IMR-90 (cell line): ENCODE measurements around the gene TEDC1. TPM values are rescaled to one million over a fixed set of nuclear protein-coding genes. Genes with fewer than 3 reads are reported as not detected.

Experiments used
- ATAC-seq: fragments of 200-7000 bp; cut with Tn5 transposase; 2 replicates; pipeline ENCODE4 v1.9.1; 2020; ENCODE audit warnings: low read depth, mild to moderate bottlenecking, moderate library complexity
- BruUV-seq: library from RNA; stranded (reverse); fragments of 400-500 nt; replicated peaks from 2 replicates; lab custom pipeline; 2021; lab: Mats Ljungman, UMichigan
- CTCF ChIA-PET: fragments of 300-600 bp; formaldehyde crosslinking; extraction: SDS; loops from one replicate; lab custom pipeline; 2021; ENCODE audit warnings: antibody characterized with exemption; lab: Yijun Ruan, JAX
- POLR2A ChIA-PET: fragments of 300-600 bp; sonication (Branson Sonifier 250); formaldehyde crosslinking; loops from one replicate; lab custom pipeline; 2022; ENCODE audit warnings: antibody characterized with exemption; ENCODE audit not compliant: unreplicated experiment; lab: Charles Lee
- DNase-seq: peaks from one replicate; pipeline ENCODE4 v3.0.0; 2013
- H2AFZ ChIP-seq: replicated peaks from 2 replicates; pipeline ENCODE3; 2013; ENCODE audit warnings: low read length, mild to moderate bottlenecking; ENCODE audit not compliant: poor library complexity
- H2AK5ac ChIP-seq: 2 replicates; pipeline ENCODE4 v1.6.1; 2013; ENCODE audit warnings: low read depth, low read length, inconsistent platforms
- H2AK9ac ChIP-seq: replicated peaks from 2 replicates; pipeline ENCODE3; 2013; ENCODE audit warnings: mild to moderate bottlenecking, low read depth, low read length, moderate library complexity; ENCODE audit not compliant: poor library complexity
- H2BK120ac ChIP-seq: 2 replicates; pipeline ENCODE4 v1.6.1; 2013; ENCODE audit warnings: low read depth, low read length, inconsistent platforms
- H2BK15ac ChIP-seq: 3 replicates; pipeline ENCODE4 v1.6.1; 2013; ENCODE audit warnings: low read depth, low read length, inconsistent platforms
- H2BK20ac ChIP-seq: 2 replicates; pipeline ENCODE4 v1.6.1; 2013; ENCODE audit warnings: low read depth, mild to moderate bottlenecking, inconsistent platforms, low read length, moderate library complexity
- H2BK5ac ChIP-seq: 2 replicates; pipeline ENCODE4 v1.6.1; 2013; ENCODE audit warnings: mild to moderate bottlenecking, low read depth, low read length, inconsistent platforms; ENCODE audit not compliant: poor library complexity, severe bottlenecking
- H3K14ac ChIP-seq: replicated peaks from 2 replicates; pipeline ENCODE4 v1.6.1; 2013; ENCODE audit warnings: low read depth, low read length, inconsistent platforms
- H3K18ac ChIP-seq: 2 replicates; pipeline ENCODE4 v1.6.1; 2013; ENCODE audit warnings: low read depth, low read length, control low read depth
- H3K23ac ChIP-seq: 2 replicates; pipeline ENCODE4 v1.6.1; 2013; ENCODE audit warnings: low read depth, low read length, inconsistent platforms
- H3K27ac ChIP-seq: 2 replicates; pipeline ENCODE4 v1.5.1; 2013; ENCODE audit warnings: mild to moderate bottlenecking, control low read depth, low read length; ENCODE audit not compliant: insufficient read depth
- H3K27me3 ChIP-seq: 2 replicates; pipeline ENCODE4 v1.6.1; 2013; ENCODE audit warnings: low read length; ENCODE audit not compliant: control insufficient read depth, insufficient read depth
- H3K36me3 ChIP-seq: 2 replicates; pipeline ENCODE4 v1.6.1; 2013; ENCODE audit warnings: low read length, mixed read lengths; ENCODE audit not compliant: control insufficient read depth, insufficient read depth
- H3K4ac ChIP-seq: 2 replicates; pipeline ENCODE4 v1.6.1; 2013; ENCODE audit warnings: low read depth, low read length, inconsistent platforms
- H3K4me1 ChIP-seq: 2 replicates; pipeline ENCODE4 v1.6.1; 2013; ENCODE audit warnings: low read length, mixed read lengths; ENCODE audit not compliant: control insufficient read depth, insufficient read depth
- H3K4me2 ChIP-seq: 2 replicates; pipeline ENCODE4 v1.6.1; 2013; ENCODE audit warnings: low read depth, mild to moderate bottlenecking, control low read depth, low read length, moderate library complexity
- H3K4me3 ChIP-seq: 2 replicates; pipeline ENCODE4 v1.5.1; 2013; ENCODE audit warnings: low read depth, mild to moderate bottlenecking, control low read depth, low read length, moderate library complexity; ENCODE audit not compliant: insufficient read depth
- H3K56ac ChIP-seq: 2 replicates; pipeline ENCODE4 v1.6.1; 2013; ENCODE audit warnings: low read length, inconsistent platforms; ENCODE audit not compliant: insufficient read depth; ENCODE audit errors: extremely low read depth
- H3K79me1 ChIP-seq, 2 experiments: 2 replicates each; pipeline ENCODE4 v1.6.1; 2013; ENCODE audit warnings: low read length in 2 of 2, inconsistent platforms in 1 of 2, low read depth in 1 of 2
- H3K9ac ChIP-seq: 2 replicates; pipeline ENCODE4 v1.6.1; 2013; ENCODE audit warnings: low read depth, low read length, control low read depth
- H3K9me1 ChIP-seq: 2 replicates; pipeline ENCODE4 v1.6.1; 2013; ENCODE audit warnings: low read length, inconsistent platforms; ENCODE audit not compliant: insufficient read depth
- H3K9me3 ChIP-seq: 2 replicates; pipeline ENCODE4 v1.6.1; 2013; ENCODE audit warnings: low read length; ENCODE audit not compliant: control insufficient read depth, insufficient read depth
- H4K20me1 ChIP-seq: 2 replicates; pipeline ENCODE4 v1.6.1; 2013; ENCODE audit warnings: low read length, inconsistent platforms; ENCODE audit not compliant: insufficient read depth
- H4K5ac ChIP-seq: 2 replicates; pipeline ENCODE4 v1.6.1; 2013; ENCODE audit warnings: mild to moderate bottlenecking, low read depth, low read length, control low read depth
- H4K8ac ChIP-seq, 2 experiments: 2 replicates each; pipeline ENCODE4 v1.6.1; 2013; ENCODE audit warnings: low read depth in 2 of 2, low read length in 2 of 2, control low read depth in 1 of 2, inconsistent platforms in 1 of 2
- H4K91ac ChIP-seq: 2 replicates; pipeline ENCODE4 v1.6.1; 2013; ENCODE audit warnings: low read depth, low read length, inconsistent platforms; ENCODE audit not compliant: insufficient read depth
- BHLHE40 ChIP-seq: fragments of 150-350 bp; IDR thresholded peaks from 2 replicates; pipeline ENCODE4 v1.6.1; 2016; ENCODE audit warnings: mild to moderate bottlenecking, low read depth, low read length
- CEBPB ChIP-seq: IDR thresholded peaks from 2 replicates; pipeline ENCODE4 v1.6.1; 2012; ENCODE audit warnings: low read depth, low read length, improper control_type of control experiment
- RCOR1 ChIP-seq: IDR thresholded peaks from 2 replicates; pipeline ENCODE4 v1.6.1; 2012; ENCODE audit warnings: mild to moderate bottlenecking, low read length, improper control_type of control experiment; ENCODE audit not compliant: insufficient replicate concordance
- WGBS, 2 experiments: methylation state at CpG; one replicate each; pipeline versions ENCODE4 v1.1.5 to v1.1.7; 2013; ENCODE audit warnings: missing lambda C conversion rate in 2 of 2; ENCODE audit not compliant: insufficient read length in 1 of 2; ENCODE audit errors: extremely low coverage in 2 of 2; 5-methylcytosine and 5-hydroxymethylcytosine counted together
- dilution Hi-C: fragments of 300-500 bp; cut with HindIII; formaldehyde crosslinking; loops from one replicate; pipeline ENCODE4 v1.14.3; 2018; ENCODE audit warnings: low sequenced_read_pairs; ENCODE audit not compliant: unreplicated experiment
- in situ Hi-C: fragments of 300-500 bp; cut with MboI; formaldehyde crosslinking; loops from 3 replicates; pipeline ENCODE4 v1.14.3; 2019; ENCODE audit warnings: low sequenced_read_pairs, inconsistent platforms, mixed read lengths
- intact Hi-C: fragments of 100-400 bp; cut with micrococcal nuclease; formaldehyde crosslinking; loops from 2 replicates; pipeline ENCODE4 v1.10.0; 2022
- polyA plus RNA-seq, 3 experiments: library from polyadenylated mRNA; depleted of rRNA; stranded (reverse); fragments of >200 nt; gene quantifications; 2 replicates each; pipeline ENCODE4 v1.2.3, GENCODE V29; 2012; ENCODE audit warnings: low replicate concordance in 1 of 3
- total RNA-seq: library from RNA; depleted of rRNA; stranded (reverse); fragments of >200 nt; gene quantifications from 2 replicates; pipeline ENCODE4 v1.2.3, GENCODE V29; 2012
- TF ChIP-seq, protein P1 (sequence below): fragments of 150-350 bp; IDR thresholded peaks from 2 replicates; pipeline ENCODE4 v1.6.1; 2016; ENCODE audit warnings: low read depth, mild to moderate bottlenecking, low read length, moderate library complexity, borderline replicate concordance

Gene TEDC1
- total and polyA plus RNA-seq, 2 of the 4 experiments (the other 2 are of a cell fraction) = 5.7 to 6.4 TPM

DNA sequence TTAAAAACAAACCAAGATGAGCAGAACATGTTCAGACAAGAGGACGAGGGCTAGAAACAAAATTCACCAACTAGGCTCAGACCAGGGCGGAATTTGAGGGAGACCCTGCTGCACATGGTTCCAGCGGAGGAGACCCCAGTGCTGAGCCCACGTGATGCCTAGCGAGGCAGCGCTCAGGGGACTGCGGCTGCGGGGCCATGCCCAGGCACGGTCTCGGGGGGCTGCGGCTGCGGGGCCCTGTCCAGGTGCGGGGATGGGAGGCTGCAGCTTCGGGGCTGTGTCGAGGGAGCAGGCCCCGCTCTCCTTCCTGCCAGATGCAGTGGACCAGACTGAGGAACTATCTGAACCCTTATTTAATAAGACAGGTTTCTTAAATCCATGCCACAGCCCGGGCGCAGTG is 29.1 kb upstream of the TEDC1 start:
- POLR2A ChIA-PET = no interaction called here
- H3K56ac ChIP-seq = no peak overlapping the region
- H3K4ac ChIP-seq = no peak overlapping the region
- 98% methylated on average over 13 of the region's 18 CpGs; no CpG with 5 or more reads in 1 of the 2 experiments for WGBS, 2 experiments
- H2BK5ac ChIP-seq = no peak overlapping the region
- no peak overlapping the region for H4K91ac ChIP-seq
- no peak overlapping the region for H2AFZ ChIP-seq
- H3K36me3 ChIP-seq = peaks cover 59% of the 10 kb centered on the region
- CTCF ChIA-PET = interaction anchor here (1.2 kb wide), 1 partner anchor 28 kb away, joined by 3 read pairs; no protein-coding TSS in a partner anchor
- 0 out of 2 replicates have a peak, but pooled peaks cover 3% of the 10 kb centered on the region for H3K9me1 ChIP-seq
- no peak overlapping the region for H2BK15ac ChIP-seq
- H4K8ac ChIP-seq = no peak overlapping the region
- TF ChIP-seq, protein P1, sequence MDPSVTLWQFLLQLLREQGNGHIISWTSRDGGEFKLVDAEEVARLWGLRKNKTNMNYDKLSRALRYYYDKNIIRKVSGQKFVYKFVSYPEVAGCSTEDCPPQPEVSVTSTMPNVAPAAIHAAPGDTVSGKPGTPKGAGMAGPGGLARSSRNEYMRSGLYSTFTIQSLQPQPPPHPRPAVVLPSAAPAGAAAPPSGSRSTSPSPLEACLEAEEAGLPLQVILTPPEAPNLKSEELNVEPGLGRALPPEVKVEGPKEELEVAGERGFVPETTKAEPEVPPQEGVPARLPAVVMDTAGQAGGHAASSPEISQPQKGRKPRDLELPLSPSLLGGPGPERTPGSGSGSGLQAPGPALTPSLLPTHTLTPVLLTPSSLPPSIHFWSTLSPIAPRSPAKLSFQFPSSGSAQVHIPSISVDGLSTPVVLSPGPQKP = no peak
- TF ChIP-seq RCOR1 (no peak), CEBPB (no peak), BHLHE40 (no peak)
- intact Hi-C loops (no loop called here), in situ Hi-C loops (no loop called here), dilution Hi-C loops (no loop called here)
- H3K4me2 ChIP-seq = no peak overlapping the region
- H2AK9ac ChIP-seq = no peak overlapping the region
- no TSS peak for BruUV-seq
- H3K27ac ChIP-seq = no peak overlapping the region
- H3K27me3 ChIP-seq = no peaks in the 10 kb centered on the region
- no peak overlapping the region for H2BK20ac ChIP-seq
- H3K4me3 ChIP-seq = no peak overlapping the region
- H3K79me1 ChIP-seq = no peaks in the 10 kb centered on the region; a peak in 1 of 4 replicates
- DNase-seq (no peak), ATAC-seq (no peak)
- H2BK120ac ChIP-seq = no peak overlapping the region
- H3K9ac ChIP-seq = no peak overlapping the region
- no peak overlapping the region for H3K23ac ChIP-seq
- H2AK5ac ChIP-seq = no peak overlapping the region
- H3K9me3 ChIP-seq = no peaks in the 10 kb centered on the region
- no peak overlapping the region for H3K18ac ChIP-seq
- H4K5ac ChIP-seq = no peak overlapping the region
- no peak overlapping the region for H3K14ac ChIP-seq
- peaks cover 2% of the 10 kb centered on the region; the same call in 1 of the 2 replicates for H3K4me1 ChIP-seq
- H4K20me1 ChIP-seq = no peaks in the 10 kb centered on the region; the same call in 1 of the 2 replicates
